ENCODE data around the gene PELO. TPM values are rescaled to one million over a fixed set of nuclear protein-coding genes. Genes with fewer than 3 reads are reported as not detected.

The PELO gene
- total RNA-seq (2022; extraction: Qiagen RNA extraction), result 17.3 to 21.1 TPM (median 19.1 TPM) in 5 replicates

DNA sequence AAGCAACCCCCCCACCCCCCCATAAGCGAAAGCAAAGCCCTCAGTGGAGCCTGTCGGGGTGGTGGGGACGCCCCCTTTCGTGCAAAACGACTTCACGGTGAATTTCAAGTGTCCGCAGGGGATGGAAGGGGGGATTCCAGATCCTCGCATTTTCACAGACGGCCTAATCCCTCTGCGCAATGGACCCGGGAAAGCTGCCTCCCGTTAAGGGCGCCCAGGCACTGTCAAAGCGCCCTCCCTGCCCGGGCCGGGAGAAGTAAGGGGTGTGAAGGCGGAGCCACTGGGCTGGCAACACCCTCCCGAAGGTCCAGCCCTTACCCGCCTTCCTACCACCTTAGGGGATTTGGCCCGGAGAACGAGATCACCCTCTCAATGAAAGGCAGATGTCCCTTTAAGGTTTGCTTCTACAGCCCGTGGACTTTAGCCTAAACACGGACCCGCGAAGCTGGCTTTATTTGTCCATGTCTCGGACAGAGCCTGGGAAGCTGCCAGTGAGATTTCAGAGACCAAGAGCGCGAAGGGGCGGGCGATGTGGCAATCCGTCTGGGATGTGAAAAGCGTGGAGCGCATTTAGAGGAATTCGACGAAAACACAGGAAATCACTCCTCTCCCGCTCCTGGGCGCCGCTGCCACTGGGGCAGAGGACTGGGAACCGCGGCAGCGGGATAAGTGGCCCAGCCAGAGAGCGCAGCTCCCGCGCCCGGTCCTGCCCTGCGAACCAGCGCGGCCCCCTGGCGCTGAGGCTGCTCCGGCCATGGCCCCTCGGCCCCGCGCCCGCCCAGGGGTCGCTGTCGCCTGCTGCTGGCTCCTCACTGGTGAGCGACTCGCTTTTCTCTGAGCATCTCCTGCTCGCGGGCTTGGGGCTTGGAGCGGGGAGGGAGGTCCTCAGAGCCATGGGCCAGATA is at the start of gene PELO, which contains the start of gene ITGA1:
Gene PELO (plus strand): TSS at position 317 of the 905 bp plus-strand sequence. CDS start 12,479 bp downstream, outside the sequence.
Gene ITGA1 (plus strand): TSS at position 317 of the 905 bp plus-strand sequence. CDS start 438 bp downstream, at position 755.

Other genes starting within 250 kb of the PELO start
- gene ITGA1, start within 50 bp of the PELO start, total RNA-seq (2022; extraction: Qiagen RNA extraction), result 1.0 to 1.5 TPM (median 1.1 TPM) in 5 replicates
- gene ITGA2, start 201.4 kb downstream of the PELO start, total RNA-seq (2022; extraction: Qiagen RNA extraction), result 17.1 to 26.4 TPM (median 23.5 TPM) in 5 replicates